Measurements from ENCODE around the gene DMBX1.

DMBX1 gene

GRCh38 chr1:46513536-46513935 is 23.9 kb downstream of the DMBX1 start:
- no peak for TF ChIP-seq CTCF (conservative IDR thresholded peaks at IDR 0.05; ENCODE audit: low read depth, low read length)
- no peak overlapping the region for H3K4me3 ChIP-seq (ENCODE audit: low read length)
- no peak for DNase-seq (ENCODE audit: low read depth)

GRCh38 chr1:46515576-46515975 is 25.9 kb downstream of the DMBX1 start:
- TF ChIP-seq CTCF (conservative IDR thresholded peaks at IDR 0.05; ENCODE audit: low read depth, low read length) = no peak
- no peak overlapping the region for H3K4me3 ChIP-seq (ENCODE audit: low read length)
- no peak for DNase-seq (ENCODE audit: low read depth)

- no peak overlapping the region for H3K4me3 ChIP-seq (ENCODE audit: low read length)
- TF ChIP-seq CTCF (conservative IDR thresholded peaks at IDR 0.05; ENCODE audit: low read depth, low read length) = no peak
- DNase-seq (ENCODE audit: low read depth) = no peak
Observed at GRCh38 chr1:46516200-46516950, 26.7 kb downstream of the DMBX1 start.

GRCh38 chr1:46517010-46517600 is 27.5 kb downstream of the DMBX1 start:
- DNase-seq (ENCODE audit: low read depth) = no peak

GRCh38 chr1:46517932-46518498 is 28.4 kb downstream of the DMBX1 start:
- TF ChIP-seq CTCF (conservative IDR thresholded peaks at IDR 0.05; ENCODE audit: low read depth, low read length) = no peak
- DNase-seq (ENCODE audit: low read depth) = no peak
- no peak overlapping the region for H3K4me3 ChIP-seq (ENCODE audit: low read length)

More at GRCh38 chr1:46517010-46517600, 27.5 kb downstream of the DMBX1 start:
- no peak overlapping the region for H3K4me3 ChIP-seq (ENCODE audit: low read length)
- no peak for TF ChIP-seq CTCF (conservative IDR thresholded peaks at IDR 0.05; ENCODE audit: low read depth, low read length)

GRCh38 chr1:46519209-46519608 is 29.6 kb downstream of the DMBX1 start:
- DNase-seq (ENCODE audit: low read depth) = no peak
- TF ChIP-seq CTCF (conservative IDR thresholded peaks at IDR 0.05; ENCODE audit: low read depth, low read length) = no peak
- no peak overlapping the region for H3K4me3 ChIP-seq (ENCODE audit: low read length)

Measured in retinal pigment epithelial cell (primary cell).